Bronchial epithelial cell (primary cell): ENCODE measurements around the gene AQR. TPM values are rescaled to one million over a fixed set of nuclear protein-coding genes. Genes with fewer than 3 reads are reported as not detected.

Experiments used
- DNase-seq: peaks from one replicate; pipeline ENCODE4 v3.0.0-alpha.2; 2010; ENCODE audit warnings: low read depth
- FAIRE-seq: peaks from 2 replicates; lab custom pipeline; 2011; peaks lifted over from hg19 to GRCh38; lab: Jason Lieb, UNC
- H3K27me3 ChIP-seq: 2 replicates; pipeline ENCODE4 v1.5.1; 2011; ENCODE audit warnings: low read length; ENCODE audit not compliant: control insufficient read depth, insufficient read depth
- H3K36me3 ChIP-seq: 2 replicates; pipeline ENCODE4 v1.5.1; 2011; ENCODE audit warnings: low read length; ENCODE audit not compliant: control insufficient read depth, insufficient read depth
- H3K4me3 ChIP-seq: 2 replicates; pipeline ENCODE4 v1.5.1; 2011; ENCODE audit warnings: mild to moderate bottlenecking, low read depth, low read length, control low read depth
- CTCF ChIP-seq: IDR thresholded peaks from 2 replicates; pipeline ENCODE4 v1.5.1; 2011; ENCODE audit warnings: mild to moderate bottlenecking, moderate library complexity, low read length, control low read depth, inconsistent platforms; ENCODE audit not compliant: insufficient read depth, severe bottlenecking
- total RNA-seq: library from RNA; depleted of rRNA; stranded (reverse); fragments of >200 nt; gene quantifications from 2 replicates; pipeline ENCODE4 v1.2.1, GENCODE V29; 2014

AQR gene
- 14.6 and 14.7 TPM in 2 replicates for total RNA-seq

- DNase-seq (peak; percentile 95), FAIRE-seq (no peak)
- peak; percentile 96 for TF ChIP-seq CTCF
- Histone ChIP-seq H3K36me3 (no peaks in the 10 kb centered on the region), H3K27me3 (no peaks in the 10 kb centered on the region), H3K4me3 (peak within 1 kb of the TSS; percentile 61)
These were observed at the start of gene AQR for GRCh38 chr15:34969340-34970097. TSS of gene AQR (minus strand) at chr15:34969742. CDS start at chr15:34969613, 129 bp downstream.

- FAIRE-seq (no peak), DNase-seq (no peak)
- no peak overlapping the region for H3K4me3 ChIP-seq
These were observed 44.7 kb upstream of the AQR start for GRCh38 chr15:35014241-35014640.

GRCh38 chr15:35013370-35013769, 43.8 kb upstream of the AQR start:
- peak; percentile 35 for DNase-seq
- no peaks in the 10 kb centered on the region for H3K27me3 ChIP-seq
- no peak for TF ChIP-seq CTCF
- H3K4me3 ChIP-seq: no peak overlapping the region
- no peaks in the 10 kb centered on the region for H3K36me3 ChIP-seq
- no peak for FAIRE-seq

More at GRCh38 chr15:35014241-35014640, 44.7 kb upstream of the AQR start:
- H3K36me3 ChIP-seq: no peaks in the 10 kb centered on the region
- no peak for TF ChIP-seq CTCF
- H3K27me3 ChIP-seq: no peaks in the 10 kb centered on the region

GRCh38 chr15:35007397-35007796, 37.9 kb upstream of the AQR start:
- H3K27me3 ChIP-seq: no peaks in the 10 kb centered on the region
- FAIRE-seq: no peak
- DNase-seq: no peak
- TF ChIP-seq CTCF: no peak
- H3K36me3 ChIP-seq: no peaks in the 10 kb centered on the region
- no peak overlapping the region for H3K4me3 ChIP-seq

GRCh38 chr15:35005933-35006332, 36.4 kb upstream of the AQR start:
- Histone ChIP-seq H3K27me3 (no peaks in the 10 kb centered on the region), H3K36me3 (no peaks in the 10 kb centered on the region), H3K4me3 (no peak overlapping the region)
- DNase-seq: no peak
- no peak for TF ChIP-seq CTCF
- FAIRE-seq: no peak
